Measurements from ENCODE around the gene SNED1.

GRCh38 chr2:240959214-240959940 is 39.0 kb upstream of the SNED1 start:
- TF ChIP-seq POLR2AphosphoS5 (IDR thresholded peaks at IDR 0.05; ENCODE audit: low read depth, low read length) (no peak), SIN3A (IDR thresholded peaks at IDR 0.05; ENCODE audit: borderline replicate concordance, insufficient read depth, low read length) (no peak)
